ENCODE measurements around the gene TBC1D32. TPM values are rescaled to one million over a fixed set of nuclear protein-coding genes. Genes with fewer than 3 reads are reported as not detected.
"Not testable (repeated sequence)": the region's sequence is repeated elsewhere in the genome, so short reads cannot be mapped to it uniquely, and the experiment has no call there.

TBC1D32 gene
- polyA plus RNA-seq, 4 donors: 12.1 to 17.5 (median 15.9) TPM

- no peak for DNase-seq (ENCODE audit: low read depth in 4 of 4, low spot score in 3 of 4)
These were observed 97.3 kb downstream of the TBC1D32 start for GRCh38 chr6:121236984-121237383.

GRCh38 chr6:121235386-121235785 lies 98.9 kb downstream of the TBC1D32 start:
- DNase-seq (ENCODE audit: low read depth in 4 of 4, low spot score in 3 of 4): no peak

- DNase-seq (ENCODE audit: low read depth in 4 of 4, low spot score in 3 of 4): no peak
These were observed 110.3 kb downstream of the TBC1D32 start for GRCh38 chr6:121223930-121224329.

GRCh38 chr6:121223212-121223611 lies 111.1 kb downstream of the TBC1D32 start:
- DNase-seq (ENCODE audit: low read depth in 4 of 4, low spot score in 3 of 4): no peak

GRCh38 chr6:121222656-121223055 lies 111.6 kb downstream of the TBC1D32 start:
- no peak for DNase-seq (ENCODE audit: low read depth in 4 of 4, low spot score in 3 of 4)

- no peak for DNase-seq (ENCODE audit: low read depth in 4 of 4, low spot score in 3 of 4)
These were observed 117.4 kb downstream of the TBC1D32 start for GRCh38 chr6:121216928-121217327.

GRCh38 chr6:121213341-121213740 lies 120.9 kb downstream of the TBC1D32 start:
- DNase-seq (ENCODE audit: low read depth in 4 of 4, low spot score in 3 of 4): not testable (repeated sequence)

- DNase-seq (ENCODE audit: low read depth in 4 of 4, low spot score in 3 of 4): no peak
These were observed 123.3 kb downstream of the TBC1D32 start for GRCh38 chr6:121210943-121211342.

- no peak for DNase-seq (ENCODE audit: low read depth in 4 of 4, low spot score in 3 of 4)
These were observed 128.7 kb downstream of the TBC1D32 start for GRCh38 chr6:121205569-121205968.

GRCh38 chr6:121201105-121201504 lies 133.2 kb downstream of the TBC1D32 start:
- DNase-seq (ENCODE audit: low read depth in 4 of 4, low spot score in 3 of 4): no peak

- not testable (repeated sequence) for DNase-seq (ENCODE audit: low read depth in 4 of 4, low spot score in 3 of 4)
These were observed 138.2 kb downstream of the TBC1D32 start for GRCh38 chr6:121196042-121196441.

GRCh38 chr6:121190122-121190521 lies 144.2 kb downstream of the TBC1D32 start:
- DNase-seq (ENCODE audit: low read depth in 4 of 4, low spot score in 3 of 4): no peak

- no peak for DNase-seq (ENCODE audit: low read depth in 4 of 4, low spot score in 3 of 4)
These were observed 145.9 kb downstream of the TBC1D32 start for GRCh38 chr6:121188356-121188755.

GRCh38 chr6:121187833-121188200 lies 146.5 kb downstream of the TBC1D32 start:
- no peak for DNase-seq (ENCODE audit: low read depth in 4 of 4, low spot score in 3 of 4)

GRCh38 chr6:121187200-121187832 lies 147.0 kb downstream of the TBC1D32 start:
- DNase-seq (ENCODE audit: low read depth in 4 of 4, low spot score in 3 of 4): no peak

- no peak for DNase-seq (ENCODE audit: low read depth in 4 of 4, low spot score in 3 of 4)
These were observed 150.5 kb downstream of the TBC1D32 start for GRCh38 chr6:121183742-121184141.

- no peak for DNase-seq (ENCODE audit: low read depth in 4 of 4, low spot score in 3 of 4)
These were observed 158.5 kb downstream of the TBC1D32 start for GRCh38 chr6:121175827-121176226.

- not testable (repeated sequence) for DNase-seq (ENCODE audit: low read depth in 4 of 4, low spot score in 3 of 4)
These were observed 161.8 kb downstream of the TBC1D32 start for GRCh38 chr6:121172451-121172850.

GRCh38 chr6:121171879-121172278 lies 162.4 kb downstream of the TBC1D32 start:
- DNase-seq (ENCODE audit: low read depth in 4 of 4, low spot score in 3 of 4): no peak

GRCh38 chr6:121161886-121162285 lies 172.4 kb downstream of the TBC1D32 start:
- no peak for DNase-seq (ENCODE audit: low read depth in 4 of 4, low spot score in 3 of 4)

GRCh38 chr6:121160276-121160675 lies 174.0 kb downstream of the TBC1D32 start:
- no peak for DNase-seq (ENCODE audit: low read depth in 4 of 4, low spot score in 3 of 4)

GRCh38 chr6:121158891-121159290 lies 175.4 kb downstream of the TBC1D32 start:
- no peak for DNase-seq (ENCODE audit: low read depth in 4 of 4, low spot score in 3 of 4)

- no peak for DNase-seq (ENCODE audit: low read depth in 4 of 4, low spot score in 3 of 4)
These were observed 175.8 kb downstream of the TBC1D32 start for GRCh38 chr6:121158438-121158837.

Data from right renal pelvis (tissue), 4 donors.